Stimulated activated CD8-positive, alpha-beta memory T cell treated with anti-CD3 and anti-CD28 coated beads, Interleukin-4, amount 100 ng/mL, for 4 hours (primary cell): ENCODE results near the gene SLC15A3.

Experiments used
- DNase-seq, 2 donors: peaks; one replicate each; pipeline ENCODE4 v3.0.0-alpha.2; 2020; ENCODE audit warnings: low read depth in 2 of 2, low spot score in 1 of 2

Gene SLC15A3

DNA sequence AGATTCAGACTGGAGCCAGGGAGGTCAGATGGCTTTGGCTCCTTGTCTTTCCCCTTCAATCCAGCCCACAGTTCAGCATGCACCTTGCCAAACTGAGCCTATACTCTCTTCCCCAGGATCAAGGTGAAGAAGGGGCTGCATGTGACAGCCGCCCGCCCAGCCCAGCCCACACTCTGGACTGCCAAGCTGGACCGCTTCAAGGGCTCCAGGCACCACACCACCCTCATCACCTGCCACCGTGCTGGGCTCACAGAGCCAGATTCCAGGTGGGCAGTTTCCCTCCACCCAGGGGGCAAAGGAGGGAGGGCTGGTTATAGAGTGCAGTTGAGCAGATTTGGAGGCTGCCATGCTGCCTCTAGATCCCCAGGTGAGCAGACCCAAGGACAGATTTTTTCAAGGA is 21.6 kb downstream of the SLC15A3 start:
- no peak for DNase-seq

DNA sequence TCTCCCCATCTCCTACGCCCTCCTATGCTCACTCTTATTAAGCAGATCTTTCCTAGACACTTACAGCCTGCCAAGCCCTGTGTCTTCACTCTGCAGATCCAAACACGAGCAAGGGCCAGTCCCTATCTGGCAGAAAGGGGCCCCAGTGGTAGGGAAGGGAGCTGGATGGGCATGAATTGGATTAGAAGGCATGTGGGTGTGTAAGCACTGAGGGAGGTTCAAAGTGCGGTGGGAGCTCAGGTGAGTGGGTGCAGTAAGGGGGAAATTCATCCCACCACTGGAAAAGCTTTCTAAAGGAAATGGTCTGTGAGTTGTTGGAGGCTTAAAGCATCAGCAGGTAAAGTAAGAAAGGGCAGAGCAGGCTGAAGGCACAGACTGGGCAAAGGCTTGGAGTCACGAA is 22.2 kb downstream of the SLC15A3 start:
- DNase-seq = no peak

DNA sequence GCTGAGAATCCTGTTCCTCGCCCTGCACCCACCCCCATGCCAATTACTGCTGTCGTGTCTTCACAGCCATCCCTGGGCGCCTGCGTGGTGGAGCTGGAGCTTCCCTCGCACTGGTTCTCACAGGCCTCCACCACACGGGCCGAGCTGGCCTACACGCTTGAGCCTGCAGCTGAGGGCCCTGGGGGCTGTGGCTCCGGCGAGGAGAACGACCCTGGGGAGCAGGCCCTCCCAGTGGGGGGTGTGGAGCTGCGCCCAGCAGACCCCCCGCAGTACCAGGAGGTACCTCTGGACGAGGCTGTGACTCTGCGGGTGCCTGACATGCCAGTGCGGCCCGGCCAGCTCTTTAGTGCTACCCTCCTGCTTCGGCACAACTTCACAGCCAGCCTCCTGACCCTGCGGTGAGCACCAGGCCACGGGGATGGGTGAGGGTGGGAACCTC is 23.4 kb downstream of the SLC15A3 start:
- no peak for DNase-seq

DNA sequence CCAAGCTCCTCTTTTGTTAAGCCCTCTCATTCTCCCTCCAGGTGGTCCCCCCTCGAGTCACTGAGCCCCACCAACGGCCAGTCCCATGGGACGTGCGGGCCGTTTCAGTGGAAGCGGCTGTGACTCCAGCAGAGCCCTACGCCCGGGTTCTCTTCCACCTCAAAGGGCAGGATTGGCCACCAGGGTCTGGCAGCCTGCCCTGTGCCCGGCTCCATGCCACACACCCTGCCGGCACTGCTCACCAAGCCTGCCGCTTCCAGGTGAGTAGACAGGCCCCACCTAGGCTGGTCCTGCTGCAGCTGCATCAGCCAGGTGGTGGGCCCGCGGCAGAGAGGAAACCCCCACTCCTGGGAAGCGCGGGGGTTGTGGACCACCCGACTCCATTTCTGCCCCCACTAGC is 24.4 kb downstream of the SLC15A3 start:
- no peak for DNase-seq

DNA sequence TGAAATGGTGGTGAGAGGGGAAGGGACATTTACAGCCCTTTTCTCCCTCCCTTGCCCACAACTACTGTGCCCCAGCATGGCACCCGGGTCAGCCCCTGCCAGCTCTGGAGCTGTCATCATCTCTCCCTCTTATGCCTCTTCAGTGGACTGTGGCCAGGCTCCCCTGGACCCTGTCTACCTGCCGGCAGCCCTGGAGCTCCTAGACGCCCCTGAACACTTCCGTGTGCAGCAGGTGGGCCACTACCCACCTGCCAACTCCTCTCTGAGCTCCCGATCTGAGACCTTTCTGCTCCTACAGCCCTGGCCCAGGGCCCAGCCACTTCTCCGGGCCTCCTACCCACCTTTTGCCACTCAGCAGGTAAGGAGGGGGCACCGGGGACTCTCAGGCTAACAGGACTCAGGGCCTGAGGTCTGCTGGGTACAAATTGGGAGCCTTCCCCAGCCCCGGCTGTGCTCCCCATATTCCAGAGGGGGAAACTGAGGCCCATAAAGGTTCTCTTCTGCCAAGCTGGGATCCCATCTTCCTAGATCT is 24.8 kb downstream of the SLC15A3 start:
- DNase-seq = no peak

DNA sequence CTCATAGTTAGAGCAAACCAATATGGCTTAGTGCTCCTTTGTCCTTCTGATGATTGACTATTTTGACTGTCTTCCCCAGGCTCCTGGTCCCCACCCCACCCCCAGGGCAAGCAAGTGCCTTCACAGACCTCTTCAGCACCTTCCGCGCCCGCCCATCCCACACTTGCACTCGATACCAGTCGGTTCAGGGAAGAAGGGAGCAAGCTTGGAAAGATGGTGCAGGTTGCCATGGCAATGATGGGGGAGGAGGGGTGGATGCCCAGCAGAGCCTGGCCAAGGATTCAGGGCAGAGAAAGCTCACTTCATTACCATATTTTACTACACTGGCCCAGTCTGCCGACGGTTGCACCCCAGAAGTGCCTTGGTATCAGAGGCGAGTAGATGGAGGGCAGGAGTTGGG is 25.5 kb downstream of the SLC15A3 start:
- no peak for DNase-seq

DNA sequence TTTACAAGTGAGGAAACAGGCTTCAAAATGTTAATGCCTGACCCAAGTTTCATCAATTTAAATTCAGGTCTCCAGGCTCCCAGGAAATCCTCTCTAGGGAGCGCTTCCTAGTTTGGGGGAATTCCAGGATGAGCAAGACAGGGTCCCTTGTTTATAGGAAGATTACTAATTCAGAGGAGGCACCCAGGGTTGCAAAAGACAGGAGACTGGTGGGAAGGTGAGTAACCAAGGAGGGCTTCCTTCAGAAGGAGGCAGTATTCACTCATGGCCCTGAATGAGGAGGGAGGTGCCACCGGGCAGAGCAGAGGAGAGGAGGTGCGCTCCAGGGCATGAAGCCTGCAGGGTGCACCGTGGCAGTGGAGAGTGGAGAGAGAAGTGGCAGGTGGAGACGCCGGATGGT is 26.1 kb downstream of the SLC15A3 start:
- DNase-seq = no peak

DNA sequence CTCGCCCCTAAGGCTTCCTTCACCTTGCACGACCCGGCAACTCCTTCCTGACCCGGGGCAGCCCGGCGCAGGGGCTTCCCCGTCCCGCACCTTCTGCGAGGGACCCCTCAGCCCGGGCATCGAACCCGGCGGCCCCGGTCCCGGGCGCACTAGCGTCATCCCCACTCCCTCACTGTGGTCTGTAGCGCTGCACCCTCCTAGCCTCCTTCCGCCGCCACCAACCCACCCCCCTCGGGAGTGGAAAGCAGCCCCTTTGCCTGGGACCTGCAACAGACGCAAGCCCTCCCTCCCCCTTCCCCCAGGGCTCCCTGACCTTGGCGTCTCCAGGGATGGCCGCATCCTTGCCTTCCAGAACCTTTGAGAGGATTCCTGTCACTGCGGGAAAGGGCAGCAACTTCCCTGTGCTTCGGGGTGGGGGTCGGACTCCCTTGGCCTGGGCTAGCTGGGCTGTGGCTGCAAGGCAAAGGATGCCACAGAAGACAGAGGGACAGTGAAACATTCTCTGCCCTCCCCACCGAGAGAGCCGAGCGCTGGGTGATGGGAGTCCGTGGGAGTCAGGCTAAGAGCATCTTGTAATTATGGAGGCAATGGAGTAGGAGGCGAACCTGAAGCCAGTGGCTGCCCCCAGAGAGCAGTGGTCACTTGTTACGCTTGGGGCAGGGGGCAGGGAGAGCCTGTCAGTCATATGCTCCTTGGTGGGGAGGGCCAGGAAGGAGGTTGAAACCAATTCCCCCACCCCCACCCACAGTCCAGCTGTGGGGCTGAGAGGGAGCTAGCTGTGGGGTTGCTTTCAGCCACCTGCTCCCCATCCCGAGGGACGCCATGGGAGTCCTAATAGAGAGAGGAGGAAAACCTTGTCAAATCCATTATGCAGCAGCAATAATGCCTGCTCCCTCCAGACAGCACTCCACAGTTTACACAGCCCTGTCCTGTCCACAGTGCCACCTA is 26.8 kb downstream of the SLC15A3 start:
- no peak for DNase-seq

DNA sequence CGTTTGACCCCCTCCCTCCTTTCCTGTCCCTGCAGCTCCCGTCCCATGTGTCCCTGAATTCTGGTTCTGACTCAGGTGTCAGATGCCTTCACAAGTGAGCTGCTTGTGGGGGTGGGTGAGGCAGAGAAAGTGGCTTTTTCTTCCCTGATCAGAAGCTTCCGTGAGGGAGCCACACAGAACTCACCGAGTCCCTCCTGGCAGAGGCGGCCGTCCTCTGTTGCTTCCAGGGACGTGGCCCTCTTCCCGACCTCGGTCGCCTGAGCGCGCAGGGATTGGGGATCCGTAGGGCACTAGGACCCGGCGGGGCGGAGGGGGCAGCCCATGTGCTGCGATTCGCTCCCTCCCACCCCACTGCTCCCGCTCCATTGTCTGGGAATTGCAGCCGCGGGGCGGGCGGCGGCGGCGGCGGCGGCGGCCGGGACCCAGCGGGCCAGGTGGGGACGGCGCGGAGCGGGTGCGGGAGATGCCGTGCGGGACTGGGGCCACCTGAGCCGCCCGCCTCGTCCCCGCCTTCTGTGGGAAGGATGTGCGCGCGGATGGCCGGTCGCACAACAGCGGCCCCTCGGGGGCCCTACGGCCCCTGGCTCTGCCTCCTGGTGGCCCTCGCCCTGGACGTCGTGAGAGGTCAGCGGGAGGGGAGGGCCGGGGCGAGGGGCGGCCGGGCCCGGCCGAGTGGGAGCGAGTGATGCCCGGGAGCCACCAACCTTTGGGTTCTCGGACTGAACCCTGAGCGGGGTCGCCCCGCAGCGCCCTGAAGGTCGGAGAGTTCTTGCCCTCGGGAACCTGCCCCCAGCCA is 27.7 kb downstream of the SLC15A3 start, which contains the start of gene TMEM132A:
TSS of gene TMEM132A (plus strand) at position 351 of the 796 bp plus-strand sequence. CDS start at position 525, 174 bp downstream.
- no peak for DNase-seq

DNA sequence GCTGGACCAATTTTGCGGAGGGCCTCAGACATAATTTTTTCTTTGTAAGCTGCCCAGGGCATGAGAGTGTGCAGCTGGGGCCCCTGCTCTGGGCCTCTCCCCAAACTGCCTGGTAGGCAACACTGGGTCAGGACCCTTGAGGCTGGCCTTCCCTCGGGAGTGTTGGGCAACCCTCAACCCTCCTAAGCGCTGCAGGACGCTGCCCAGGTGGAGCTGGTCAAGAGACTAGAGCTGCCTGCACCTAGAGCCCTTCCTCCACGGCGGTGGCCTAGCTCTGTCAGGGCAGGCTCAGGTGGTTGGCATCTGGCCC is 28.2 kb downstream of the SLC15A3 start:
- no peak for DNase-seq

DNA sequence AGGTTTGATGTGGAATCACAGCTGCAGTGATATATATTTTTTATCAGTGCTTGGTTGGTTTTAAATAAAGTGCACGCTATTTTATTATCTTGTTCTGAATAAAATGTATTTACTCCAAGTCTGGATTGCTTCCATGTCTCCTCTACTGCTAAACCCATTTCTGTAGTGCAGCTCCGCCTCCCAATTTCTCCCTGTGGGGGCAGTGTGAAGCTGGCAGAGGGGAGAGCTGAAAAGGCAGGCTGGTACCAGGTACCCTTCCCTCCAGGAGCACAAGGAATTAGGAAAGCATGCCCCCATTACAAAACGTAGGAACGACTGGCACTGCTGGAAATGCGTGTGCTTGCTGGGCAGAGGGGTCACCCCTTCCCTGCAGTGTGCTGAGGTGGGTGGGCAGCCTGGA is 28.6 kb downstream of the SLC15A3 start:
- no peak for DNase-seq

DNA sequence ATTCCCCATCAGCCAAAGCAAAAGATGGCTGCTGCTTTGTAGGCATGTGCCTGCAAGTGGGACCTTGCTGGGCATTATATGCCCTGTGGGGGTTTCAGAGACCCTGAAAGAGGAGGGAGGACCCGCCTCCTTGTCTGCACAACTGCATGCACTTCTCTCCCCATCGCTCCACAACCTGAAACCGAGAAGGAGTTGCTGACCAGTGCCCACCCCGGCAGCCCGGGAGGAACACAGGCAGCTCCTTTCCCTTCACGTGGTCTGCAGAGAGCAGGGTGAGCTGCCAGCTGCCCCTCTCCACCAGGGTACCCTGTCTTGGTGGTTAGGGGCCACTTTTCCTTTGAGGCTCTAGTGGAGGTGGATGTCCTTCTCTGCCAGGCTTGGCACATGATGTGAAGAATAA is 29.1 kb downstream of the SLC15A3 start:
- DNase-seq = no peak

DNA sequence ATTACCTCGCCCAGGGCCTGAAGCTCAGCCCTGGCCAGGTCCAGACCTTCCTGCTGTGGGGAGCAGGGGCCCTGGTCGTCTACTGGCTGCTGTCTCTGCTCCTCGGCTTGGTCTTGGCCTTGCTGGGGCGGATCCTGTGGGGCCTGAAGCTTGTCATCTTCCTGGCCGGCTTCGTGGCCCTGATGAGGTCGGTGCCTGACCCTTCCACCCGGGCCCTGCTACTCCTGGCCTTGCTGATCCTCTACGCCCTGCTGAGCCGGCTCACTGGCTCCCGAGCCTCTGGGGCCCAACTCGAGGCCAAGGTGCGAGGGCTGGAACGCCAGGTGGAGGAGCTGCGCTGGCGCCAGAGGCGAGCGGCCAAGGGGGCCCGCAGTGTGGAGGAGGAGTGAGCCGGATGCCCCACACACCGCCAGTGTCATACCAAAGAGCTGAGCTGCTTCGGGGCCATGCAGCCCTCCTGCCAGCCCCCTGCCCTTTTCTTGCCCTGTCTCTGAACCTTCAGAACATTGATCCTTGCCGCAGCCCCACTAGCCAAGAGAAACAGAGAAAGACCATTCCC is 30.1 kb downstream of the SLC15A3 start:
- no peak for DNase-seq

DNA sequence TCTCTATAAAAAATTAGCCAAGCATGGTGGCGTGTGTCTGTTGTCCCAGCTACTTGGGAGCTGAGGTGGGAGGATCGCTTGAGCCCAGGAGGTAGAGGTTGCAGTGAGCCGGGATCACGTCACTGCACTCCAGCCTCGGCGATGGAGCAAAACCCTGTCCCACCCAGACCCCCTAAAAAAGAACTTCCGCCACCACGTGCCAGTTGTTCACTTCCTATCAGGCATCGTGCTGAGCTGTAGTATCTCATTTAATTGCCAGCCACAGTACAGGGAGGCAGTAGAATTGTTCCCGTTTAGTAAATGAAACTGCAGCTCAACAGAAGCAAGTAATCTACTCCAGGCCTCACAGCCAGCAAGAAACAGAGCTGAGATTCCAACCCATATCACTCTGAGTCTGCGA is 30.7 kb downstream of the SLC15A3 start:
- no peak for DNase-seq

DNA sequence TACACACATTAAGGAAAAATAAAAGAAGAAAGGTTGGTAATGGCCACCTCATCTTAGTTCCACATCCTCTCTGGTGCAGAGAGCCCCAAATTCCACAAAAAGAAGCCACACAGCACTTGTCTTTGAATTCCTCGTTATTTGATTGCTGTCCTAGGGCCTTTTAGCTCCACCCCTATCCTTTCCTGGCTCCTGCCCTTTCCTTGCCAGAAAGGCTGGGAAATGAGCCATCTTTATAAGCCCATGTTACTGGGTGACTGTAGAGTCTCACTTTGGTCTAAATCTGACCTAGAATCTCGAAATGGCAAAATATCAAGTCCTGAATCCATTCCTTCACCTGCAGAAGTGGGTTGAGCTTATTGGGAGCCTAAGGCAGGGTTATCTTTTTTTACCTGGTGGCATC is 32.0 kb downstream of the SLC15A3 start:
- no peak for DNase-seq

DNA sequence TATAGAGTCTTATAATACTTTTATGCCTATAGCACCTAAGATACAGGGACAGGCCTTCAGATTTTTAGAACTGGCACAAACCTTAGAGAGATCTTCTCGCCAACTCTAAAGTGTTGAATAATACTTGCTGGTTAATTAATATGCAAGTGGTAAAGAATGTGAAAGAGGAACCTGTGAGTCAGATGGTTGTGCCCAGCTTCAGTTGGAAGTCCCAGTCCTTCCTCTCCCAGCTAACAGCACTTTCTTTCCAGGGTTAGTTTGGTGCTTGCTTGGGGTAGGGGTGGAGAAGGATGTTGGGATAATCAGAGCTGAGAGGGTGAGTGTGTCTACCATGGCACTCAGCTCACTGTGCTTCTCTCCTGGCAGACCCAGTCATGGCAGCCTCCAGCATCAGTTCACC is 32.7 kb downstream of the SLC15A3 start:
- DNase-seq = no peak

DNA sequence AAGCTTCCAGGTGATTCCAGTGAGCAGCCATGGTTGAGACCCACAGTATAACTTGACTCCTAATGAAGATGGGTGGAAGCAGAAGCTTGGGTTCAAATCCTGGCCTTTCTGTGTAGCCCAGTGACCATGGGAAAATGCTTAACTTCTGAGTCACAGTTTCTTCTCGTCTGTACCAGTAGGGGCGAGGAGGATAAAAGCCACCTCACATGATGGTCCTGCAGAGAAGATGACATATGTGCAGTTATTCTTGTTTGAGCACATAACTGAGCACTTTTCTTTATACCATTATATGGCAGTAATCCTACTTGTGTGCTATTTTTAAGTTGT is 33.1 kb downstream of the SLC15A3 start:
- DNase-seq = no peak

DNA sequence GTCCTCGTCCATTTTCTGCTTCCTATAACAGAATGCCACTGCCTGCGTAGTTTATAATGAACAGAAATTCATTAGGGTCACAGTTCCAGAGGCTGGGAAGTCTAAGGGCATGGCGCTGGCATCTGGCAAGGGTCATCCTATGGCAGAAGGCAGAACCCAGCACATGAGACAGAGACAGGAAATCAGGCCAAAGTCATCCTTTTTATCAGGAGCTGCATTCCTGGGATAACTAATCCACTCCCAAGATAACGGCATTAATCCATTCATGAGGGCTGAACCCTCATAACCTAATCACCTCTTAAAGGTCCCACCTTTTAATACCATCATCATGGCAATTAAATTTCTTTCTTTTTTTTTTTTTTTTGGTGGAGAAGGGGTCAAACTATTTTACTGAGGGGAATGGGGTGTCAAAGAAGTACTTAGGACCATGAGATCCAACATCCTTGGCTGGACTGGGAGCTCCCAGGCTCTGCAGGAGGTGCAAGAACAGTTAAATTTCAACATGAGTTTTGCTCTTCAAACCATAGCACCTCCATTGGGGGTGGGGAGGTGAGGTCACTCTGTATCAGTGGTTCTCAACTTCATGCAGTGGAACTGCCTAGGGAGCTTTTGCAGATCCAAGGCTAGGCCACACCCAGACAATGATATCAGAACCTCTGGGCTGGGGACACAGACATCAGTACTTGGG is 33.6 kb downstream of the SLC15A3 start:
- DNase-seq = no peak

DNA sequence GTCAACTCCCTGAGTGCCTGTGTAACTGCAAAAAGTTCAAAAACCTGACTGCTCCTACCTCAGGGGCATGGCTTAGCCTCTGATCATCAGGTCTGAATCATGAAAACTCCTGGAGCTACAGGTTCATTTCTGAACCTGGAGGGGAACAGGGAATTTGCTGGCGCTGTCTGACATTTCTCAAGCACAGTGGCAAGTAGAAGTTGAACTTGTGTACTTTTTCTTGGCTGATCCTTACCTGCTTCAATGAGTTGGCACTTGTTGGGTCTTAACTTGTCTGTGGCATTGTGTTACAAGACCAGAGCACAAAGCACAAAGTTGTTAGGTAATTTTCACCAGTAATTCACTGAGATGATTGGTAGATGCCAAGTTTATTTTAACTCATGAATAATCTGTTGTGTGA is 34.7 kb downstream of the SLC15A3 start:
- DNase-seq = no peak

DNA sequence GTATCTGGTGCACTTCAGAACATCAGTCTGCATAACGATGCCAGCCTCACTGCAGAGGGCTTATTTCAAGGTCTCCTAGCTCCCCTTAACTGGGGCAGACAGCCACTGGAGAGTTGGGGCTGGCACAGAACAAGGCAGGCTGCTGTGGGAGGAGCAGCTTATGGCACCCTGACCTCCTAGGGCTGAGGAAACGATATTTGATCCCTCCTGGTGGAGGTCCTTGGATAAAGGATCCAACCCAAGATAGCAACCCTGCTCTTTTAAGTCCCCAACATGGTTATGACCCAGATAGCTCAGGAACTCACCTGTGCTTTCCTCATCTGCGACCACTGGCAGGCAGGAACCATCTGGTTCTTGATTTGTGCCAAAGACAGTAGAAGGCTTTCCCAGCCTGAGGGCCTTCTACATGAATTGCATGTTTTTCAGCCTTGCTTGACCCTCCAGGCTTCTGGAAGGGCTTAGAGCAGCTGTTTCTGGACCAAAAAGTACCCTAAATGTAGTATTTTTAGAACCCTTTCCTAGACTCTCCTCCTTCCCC is 35.2 kb downstream of the SLC15A3 start:
- no peak for DNase-seq
